Cerebellar cortex (tissue), 1 donor: ENCODE data around the gene PRMT7.

Experiments
- DNase-seq: peaks from one replicate; pipeline ENCODE4 v3.0.0-alpha.2; 2015; ENCODE audit warnings: low spot score

PRMT7 gene, protein sequence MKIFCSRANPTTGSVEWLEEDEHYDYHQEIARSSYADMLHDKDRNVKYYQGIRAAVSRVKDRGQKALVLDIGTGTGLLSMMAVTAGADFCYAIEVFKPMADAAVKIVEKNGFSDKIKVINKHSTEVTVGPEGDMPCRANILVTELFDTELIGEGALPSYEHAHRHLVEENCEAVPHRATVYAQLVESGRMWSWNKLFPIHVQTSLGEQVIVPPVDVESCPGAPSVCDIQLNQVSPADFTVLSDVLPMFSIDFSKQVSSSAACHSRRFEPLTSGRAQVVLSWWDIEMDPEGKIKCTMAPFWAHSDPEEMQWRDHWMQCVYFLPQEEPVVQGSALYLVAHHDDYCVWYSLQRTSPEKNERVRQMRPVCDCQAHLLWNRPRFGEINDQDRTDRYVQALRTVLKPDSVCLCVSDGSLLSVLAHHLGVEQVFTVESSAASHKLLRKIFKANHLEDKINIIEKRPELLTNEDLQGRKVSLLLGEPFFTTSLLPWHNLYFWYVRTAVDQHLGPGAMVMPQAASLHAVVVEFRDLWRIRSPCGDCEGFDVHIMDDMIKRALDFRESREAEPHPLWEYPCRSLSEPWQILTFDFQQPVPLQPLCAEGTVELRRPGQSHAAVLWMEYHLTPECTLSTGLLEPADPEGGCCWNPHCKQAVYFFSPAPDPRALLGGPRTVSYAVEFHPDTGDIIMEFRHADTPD

GRCh38 chr16:68310774-68311511, at the start of gene PRMT7, which contains the start of gene SLC7A6OS:
PRMT7 (plus strand) TSS chr16:68311019; CDS start chr16:68315980, 4,961 bp downstream.
SLC7A6OS (minus strand) TSS chr16:68310946; CDS start chr16:68310926, 20 bp downstream.
- peak; percentile 91 for DNase-seq

GRCh38 chr16:68263559-68264127, 47.2 kb upstream of the PRMT7 start:
- no peak for DNase-seq

DNA sequence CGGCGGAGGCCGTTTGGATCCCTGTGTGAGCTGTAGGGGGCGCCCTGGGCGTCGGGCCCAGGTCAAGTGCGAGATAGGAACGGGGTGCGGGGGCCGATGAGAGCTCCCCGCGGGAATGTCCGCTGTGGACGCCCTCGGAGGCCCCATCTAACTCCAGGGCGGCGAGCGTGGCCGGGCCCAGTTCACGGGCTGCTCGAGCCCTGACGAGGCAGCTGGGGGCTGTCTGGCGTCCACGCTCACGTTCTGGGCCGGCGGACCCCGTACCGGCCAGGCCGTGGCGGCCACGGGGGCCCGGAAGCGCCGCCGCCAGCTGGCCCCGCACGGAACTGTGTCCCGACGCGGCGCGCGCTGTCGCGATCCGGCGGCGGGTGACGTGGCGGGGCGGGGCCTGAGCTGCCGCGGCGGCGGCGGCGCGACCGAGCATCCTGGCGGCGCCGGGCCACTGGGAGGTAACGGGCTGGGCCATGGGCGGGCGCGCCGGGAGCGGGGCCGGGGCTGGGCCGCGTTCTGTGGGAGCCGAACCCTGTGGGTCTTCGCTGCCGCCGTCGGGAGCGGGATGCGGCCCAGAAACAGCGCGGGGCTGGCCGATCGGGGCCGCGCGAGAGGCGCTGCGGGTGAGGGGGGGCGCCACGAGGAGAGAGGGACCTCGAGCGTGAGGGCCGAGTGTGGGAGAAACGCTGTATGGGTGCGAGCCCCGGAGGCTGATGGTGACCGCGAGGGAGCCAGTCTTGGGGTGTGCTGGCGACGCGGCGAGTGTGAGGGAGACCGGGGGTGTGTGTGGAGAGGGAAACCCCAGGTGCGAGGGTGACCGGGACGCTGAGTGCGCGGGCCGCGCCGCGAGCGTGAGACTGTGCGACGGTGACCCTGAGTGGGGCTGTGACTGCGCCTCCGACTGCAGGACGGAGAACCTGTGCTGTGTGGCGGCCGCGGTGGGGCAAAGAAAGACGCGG, 46.4 kb upstream of the PRMT7 start, which contains the start of gene SLC7A6:
SLC7A6 (plus strand) TSS at position 399 of the 950 bp plus-strand sequence. CDS start 10,201 bp downstream, outside the sequence.
- peak; percentile 49 for DNase-seq

DNA sequence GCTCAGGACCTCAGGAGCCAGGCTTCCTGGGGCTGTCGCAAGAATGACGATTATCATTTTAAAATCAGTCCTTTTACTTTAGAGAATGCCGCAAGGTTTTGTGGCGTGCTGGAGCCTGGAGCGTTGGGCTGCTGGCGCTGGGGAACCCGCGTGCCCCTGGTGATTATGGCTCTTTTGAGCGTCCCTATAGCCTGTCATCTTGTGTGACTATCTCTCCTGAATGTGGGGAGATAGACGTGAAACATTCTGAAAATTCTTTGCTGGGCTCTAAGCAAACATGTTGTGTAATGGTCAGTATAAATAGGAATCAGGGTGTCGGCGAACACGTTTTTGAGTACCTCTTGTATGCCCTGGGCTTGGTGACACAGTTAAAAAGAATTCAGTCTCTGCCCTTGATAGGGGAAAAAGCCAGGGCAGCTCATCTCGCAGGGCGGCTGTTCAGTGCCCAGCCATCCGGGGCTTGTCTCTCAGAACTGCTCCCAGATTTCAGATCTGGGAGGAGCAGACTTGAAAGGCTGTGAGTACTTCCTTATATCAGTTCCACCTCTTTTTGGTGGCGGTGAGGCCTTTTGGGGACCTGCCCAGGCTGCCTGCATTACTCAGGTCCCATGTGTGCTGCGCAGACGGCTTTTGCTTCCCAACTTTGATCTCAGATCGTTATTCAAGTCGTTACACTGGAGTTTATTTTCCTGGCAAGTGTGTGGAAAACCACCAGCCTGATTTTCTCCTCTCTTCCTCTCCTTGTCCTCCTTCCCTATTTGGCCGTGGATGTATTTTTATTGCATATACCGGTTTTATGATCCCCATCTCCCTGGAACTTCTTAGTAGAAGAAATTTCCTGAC, 45.5 kb upstream of the PRMT7 start:
- peak; percentile 67 for DNase-seq

DNA sequence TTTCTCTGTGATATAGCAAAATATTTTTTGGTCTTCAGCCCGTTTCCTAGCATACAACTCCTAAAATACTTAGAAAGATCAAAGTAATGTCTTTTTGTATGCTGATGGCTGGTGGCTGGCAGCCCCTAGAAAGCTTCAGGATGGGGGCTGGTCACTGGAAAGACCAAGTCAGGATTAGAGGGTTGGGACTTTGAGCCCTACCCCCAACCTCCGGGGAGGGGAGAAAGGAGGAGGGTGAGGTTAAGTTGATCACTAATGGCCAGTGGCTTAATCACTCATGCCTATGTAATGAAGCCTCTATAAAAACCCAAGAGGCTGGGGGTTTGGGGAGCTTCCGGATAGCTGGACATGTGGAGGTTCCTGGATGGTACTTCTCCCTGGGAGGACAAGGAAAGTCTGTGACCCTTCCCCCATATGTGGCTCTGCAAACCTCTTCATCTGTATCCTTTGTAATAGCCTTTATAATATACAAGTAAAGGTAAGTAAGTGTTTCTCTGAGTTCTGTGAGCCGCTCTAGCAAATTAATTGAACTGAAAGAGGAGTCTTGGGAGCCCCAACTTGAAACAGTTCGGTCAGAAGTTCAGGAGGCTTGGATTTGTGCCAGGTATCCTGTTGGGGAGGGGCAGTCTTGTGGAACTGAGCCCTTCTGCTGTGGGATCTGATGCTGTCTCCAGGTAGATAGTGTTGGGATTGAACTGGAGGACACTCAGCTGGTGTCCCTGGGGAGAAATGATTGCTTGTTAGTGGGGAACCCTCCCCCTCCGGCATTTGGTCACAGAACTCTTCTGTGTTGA, 43.0 kb upstream of the PRMT7 start:
- no peak for DNase-seq

- DNase-seq = no peak
Measured at GRCh38 chr16:68269793-68270192, 41.0 kb upstream of the PRMT7 start.

DNA sequence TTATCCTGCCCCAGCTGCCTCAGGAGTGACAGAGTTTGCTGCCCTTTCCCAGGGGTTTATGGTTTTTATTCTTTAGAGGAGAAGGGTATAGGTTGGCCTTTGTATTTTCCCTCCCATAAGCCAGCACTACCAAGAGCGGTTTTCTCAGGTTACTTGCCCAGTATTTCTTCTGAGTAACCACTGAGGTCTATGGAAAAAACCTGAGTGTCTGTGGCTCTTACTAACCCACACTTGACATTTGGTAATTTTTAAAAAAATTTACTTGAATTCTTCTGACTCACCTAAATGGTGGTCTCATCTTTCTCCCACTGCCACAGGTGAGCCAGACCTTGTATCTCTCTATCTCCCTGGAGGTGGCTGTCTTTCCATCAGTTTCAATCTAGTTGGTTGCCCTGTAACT, 40.5 kb upstream of the PRMT7 start:
- no peak for DNase-seq

- no peak for DNase-seq
Measured at GRCh38 chr16:68272507-68273209, 38.2 kb upstream of the PRMT7 start.

DNA sequence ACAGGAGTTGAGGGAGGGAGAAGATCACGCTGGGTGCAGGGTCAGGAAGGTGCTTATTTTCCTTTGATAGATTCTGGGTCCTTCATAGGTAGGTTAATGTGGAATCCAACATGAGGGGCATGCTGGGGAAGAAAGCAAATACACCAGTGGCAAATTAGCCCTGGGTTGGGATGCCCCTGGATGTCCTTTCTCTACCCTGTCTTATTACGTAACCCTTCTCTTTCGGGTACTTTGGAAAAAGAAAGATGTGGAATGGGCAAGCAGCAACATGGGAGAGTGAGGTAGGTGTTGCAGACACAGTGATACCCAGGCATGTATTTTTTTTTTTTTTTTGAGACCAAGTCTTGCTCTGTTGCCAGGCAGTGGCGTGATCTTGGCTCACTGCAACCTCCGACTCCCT, 37.4 kb upstream of the PRMT7 start:
- no peak for DNase-seq

DNA sequence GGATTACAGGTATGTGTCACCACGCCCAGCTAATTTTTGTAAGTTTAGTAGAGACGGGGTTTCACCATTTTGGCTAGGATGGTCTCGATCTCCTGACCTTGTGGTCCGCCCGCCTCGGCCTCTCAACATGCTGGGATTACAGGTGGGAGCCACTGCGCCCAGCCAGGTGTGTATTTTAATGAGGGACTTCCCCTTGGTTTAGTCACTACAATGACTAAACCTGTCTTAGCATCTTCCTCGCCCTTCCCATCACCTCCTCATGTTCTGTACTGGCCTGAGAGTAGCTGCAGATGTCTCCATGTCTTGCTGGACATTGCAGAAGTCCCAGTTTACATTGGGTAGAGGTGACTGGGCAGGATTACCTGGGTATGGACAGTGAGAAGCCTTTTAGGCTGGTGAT, 36.9 kb upstream of the PRMT7 start:
- DNase-seq = no peak

GRCh38 chr16:68274441-68274840, 36.4 kb upstream of the PRMT7 start:
- DNase-seq = no peak

DNA sequence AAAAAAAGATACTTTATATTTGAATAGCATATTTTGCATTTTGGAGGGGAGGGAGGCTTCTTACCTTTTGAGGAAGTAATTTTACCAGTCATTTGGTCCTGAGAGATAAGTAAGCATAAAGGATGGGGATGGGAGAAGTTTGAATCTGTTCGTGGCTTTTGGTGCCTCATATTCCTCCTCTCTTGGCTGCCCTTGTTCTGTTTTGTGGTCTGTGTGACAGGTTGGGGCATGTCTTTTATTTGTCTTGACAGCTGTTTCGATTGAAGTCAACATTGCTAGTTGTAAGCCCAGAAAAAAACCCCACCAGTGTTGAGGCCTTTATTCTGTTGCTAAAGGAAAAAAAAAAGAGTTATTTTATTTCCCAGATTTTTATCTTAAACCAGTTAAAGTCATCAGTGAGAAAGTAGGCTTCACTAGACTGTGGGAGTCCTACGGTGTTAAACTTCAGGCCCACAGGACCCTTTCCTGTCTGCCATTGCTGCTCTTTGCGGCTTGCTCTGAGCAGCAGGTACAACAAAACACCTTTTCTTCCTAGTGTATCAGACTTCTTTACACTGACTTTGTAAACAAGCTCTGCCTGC, 35.1 kb upstream of the PRMT7 start:
- no peak for DNase-seq

- DNase-seq = no peak
Measured at GRCh38 chr16:68276223-68276622, 34.6 kb upstream of the PRMT7 start.

DNA sequence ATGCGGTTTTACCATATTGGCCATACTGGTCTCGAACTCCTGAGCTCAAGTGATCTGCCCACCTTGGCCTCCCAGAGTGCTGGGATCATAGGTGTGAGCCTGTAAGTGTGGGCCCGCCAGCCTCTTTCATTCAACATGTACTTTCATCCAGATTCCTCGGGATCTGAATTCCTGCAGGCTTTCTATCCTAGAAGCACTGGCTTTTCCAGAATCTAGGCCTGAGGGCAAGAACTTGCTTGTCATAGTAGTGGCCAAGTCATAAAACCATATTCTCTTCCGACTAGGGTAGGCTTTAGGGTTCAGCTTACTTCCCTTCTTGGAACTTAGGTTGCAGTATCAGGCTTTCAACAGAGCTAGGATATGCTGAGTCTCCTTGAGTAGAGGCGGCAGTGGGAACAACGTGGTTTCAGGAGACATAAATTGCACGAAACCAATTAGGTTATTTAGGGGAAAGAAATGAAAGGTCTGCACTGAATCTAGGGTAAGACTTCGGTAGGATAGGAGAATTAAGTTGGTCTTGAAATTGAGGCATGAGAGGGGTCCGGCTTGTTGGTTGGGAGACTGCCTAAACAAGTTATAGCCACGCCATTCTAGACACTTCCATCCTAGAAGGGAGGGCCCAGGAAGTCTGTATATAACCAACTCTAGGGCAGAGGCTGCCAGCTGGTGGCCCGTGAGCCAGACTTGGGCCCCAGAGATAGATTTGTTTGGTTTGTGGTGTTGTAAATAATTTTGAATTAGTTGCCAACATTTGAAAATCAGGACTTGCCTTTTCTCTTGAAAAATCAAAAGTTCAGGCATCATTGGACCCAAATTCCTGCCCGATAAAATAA, 30.9 kb upstream of the PRMT7 start:
- DNase-seq = no peak

- no peak for DNase-seq
Measured at GRCh38 chr16:68281368-68282063, 29.3 kb upstream of the PRMT7 start.

- DNase-seq = no peak
Measured at GRCh38 chr16:68282064-68282452, 28.8 kb upstream of the PRMT7 start.

- no peak for DNase-seq
Measured at GRCh38 chr16:68283346-68283745, 27.5 kb upstream of the PRMT7 start.
